ENCODE results near the gene COLQ. TPM values are rescaled to one million over a fixed set of nuclear protein-coding genes. Genes with fewer than 3 reads are reported as not detected.

COLQ gene
- polyA plus RNA-seq, 2 of the 4 experiments (the other 2 are of a cell fraction), result 0.71 to 1.1 TPM

GRCh38 chr3:15440891-15441290 lies 80.6 kb downstream of the COLQ start:
- FAIRE-seq, result no peak
- ChIA-PET CTCF (no interaction called here), POLR2A (no interaction called here)
- 83% methylated on average over 4 of the region's 4 CpGs for WGBS (ENCODE audit: missing lambda C conversion rate)
- ATAC-seq, result no peak
- Histone ChIP-seq H3K4me2 (no peak overlapping the region), H3K4me3 (no peak overlapping the region), H3K4me1 (no peaks in the 10 kb centered on the region), H3K9me3 (no peaks in the 10 kb centered on the region), H3K27ac (no peak overlapping the region)
- DNase-seq (ENCODE audit: low read depth in 1 of 2, low spot score in 1 of 2), result no peak
- TF ChIP-seq NPAS2 (CRISPR knock-in tag; IDR thresholded peaks at IDR 0.05; ENCODE audit: borderline replicate concordance) (no peak), KDM5A (IDR thresholded peaks at IDR 0.05) (no peak), RAD21 (conservative IDR thresholded peaks at IDR 0.05 in 1 of 2, IDR thresholded peaks at IDR 0.05 in 1 of 2) (no peak), PBX3 (IDR thresholded peaks at IDR 0.05) (no peak), RARB (CRISPR knock-in tag; IDR thresholded peaks at IDR 0.05) (no peak), REST (IDR thresholded peaks at IDR 0.05) (no peak), MAZ (IDR thresholded peaks at IDR 0.05; ENCODE audit: borderline replicate concordance, low read depth, low read length) (no peak), SMC3 (IDR thresholded peaks at IDR 0.05) (no peak), ZNF302 (CRISPR knock-in tag; IDR thresholded peaks at IDR 0.05) (no peak), FOSL2 (IDR thresholded peaks at IDR 0.05) (no peak), FOSL2 (CRISPR knock-in tag; IDR thresholded peaks at IDR 0.05) (no peak), RNF2 (IDR thresholded peaks at IDR 0.05; ENCODE audit: borderline replicate concordance, low read depth) (no peak), JUN (IDR thresholded peaks at IDR 0.05) (no peak), CBX8 (IDR thresholded peaks at IDR 0.05) (no peak), TP53 (CRISPR knock-in tag; IDR thresholded peaks at IDR 0.05) (no peak), HOXA7 (CRISPR knock-in tag; IDR thresholded peaks at IDR 0.05) (no peak), EHF (CRISPR knock-in tag; IDR thresholded peaks at IDR 0.05) (no peak), BHLHE40 (IDR thresholded peaks at IDR 0.05; ENCODE audit: low read depth, low read length) (no peak)
- TF ChIP-seq, protein P1, sequence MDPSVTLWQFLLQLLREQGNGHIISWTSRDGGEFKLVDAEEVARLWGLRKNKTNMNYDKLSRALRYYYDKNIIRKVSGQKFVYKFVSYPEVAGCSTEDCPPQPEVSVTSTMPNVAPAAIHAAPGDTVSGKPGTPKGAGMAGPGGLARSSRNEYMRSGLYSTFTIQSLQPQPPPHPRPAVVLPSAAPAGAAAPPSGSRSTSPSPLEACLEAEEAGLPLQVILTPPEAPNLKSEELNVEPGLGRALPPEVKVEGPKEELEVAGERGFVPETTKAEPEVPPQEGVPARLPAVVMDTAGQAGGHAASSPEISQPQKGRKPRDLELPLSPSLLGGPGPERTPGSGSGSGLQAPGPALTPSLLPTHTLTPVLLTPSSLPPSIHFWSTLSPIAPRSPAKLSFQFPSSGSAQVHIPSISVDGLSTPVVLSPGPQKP (IDR thresholded peaks at IDR 0.05; ENCODE audit: low read depth, low read length), result no peak
- TF ChIP-seq, protein P2, sequence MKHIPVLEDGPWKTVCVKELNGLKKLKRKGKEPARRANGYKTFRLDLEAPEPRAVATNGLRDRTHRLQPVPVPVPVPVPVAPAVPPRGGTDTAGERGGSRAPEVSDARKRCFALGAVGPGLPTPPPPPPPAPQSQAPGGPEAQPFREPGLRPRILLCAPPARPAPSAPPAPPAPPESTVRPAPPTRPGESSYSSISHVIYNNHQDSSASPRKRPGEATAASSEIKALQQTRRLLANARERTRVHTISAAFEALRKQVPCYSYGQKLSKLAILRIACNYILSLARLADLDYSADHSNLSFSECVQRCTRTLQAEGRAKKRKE (CRISPR knock-in tag; IDR thresholded peaks at IDR 0.05; ENCODE audit: low read depth), result no peak

- H3K27ac ChIP-seq, result no peak overlapping the region
- ChIA-PET CTCF (interaction anchor here (1.2 to 1.3 kb wide), 2 partner anchors 35 to 173 kb away, joined by 3 read pairs; no protein-coding TSS in a partner anchor), POLR2A (interaction anchor here (0.5 kb wide), 1 partner anchor 169 kb away, joined by 4 read pairs; no protein-coding TSS in a partner anchor)
- no peak overlapping the region for H3K4me3 ChIP-seq
- ATAC-seq (no peak), FAIRE-seq (no peak), DNase-seq (ENCODE audit: low read depth in 1 of 2, low spot score in 1 of 2) (no peak)
- TF ChIP-seq, protein P3, sequence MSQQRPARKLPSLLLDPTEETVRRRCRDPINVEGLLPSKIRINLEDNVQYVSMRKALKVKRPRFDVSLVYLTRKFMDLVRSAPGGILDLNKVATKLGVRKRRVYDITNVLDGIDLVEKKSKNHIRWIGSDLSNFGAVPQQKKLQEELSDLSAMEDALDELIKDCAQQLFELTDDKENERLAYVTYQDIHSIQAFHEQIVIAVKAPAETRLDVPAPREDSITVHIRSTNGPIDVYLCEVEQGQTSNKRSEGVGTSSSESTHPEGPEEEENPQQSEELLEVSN (IDR thresholded peaks at IDR 0.05; ENCODE audit: borderline replicate concordance, low read depth), result no peak
- TF ChIP-seq HOXA7 (CRISPR knock-in tag; IDR thresholded peaks at IDR 0.05) (no peak), FOSB (CRISPR knock-in tag; IDR thresholded peaks at IDR 0.05) (no peak), RARB (CRISPR knock-in tag; IDR thresholded peaks at IDR 0.05) (no peak), TP53 (CRISPR knock-in tag; IDR thresholded peaks at IDR 0.05) (no peak), ESRRA (IDR thresholded peaks at IDR 0.05; ENCODE audit: borderline replicate concordance, low read length) (no peak), TFCP2L1 (CRISPR knock-in tag; IDR thresholded peaks at IDR 0.05) (no peak), RCOR1 (IDR thresholded peaks at IDR 0.05; ENCODE audit: low read depth, low read length) (no peak), HOXB5 (CRISPR knock-in tag; IDR thresholded peaks at IDR 0.05) (no peak), ZSCAN20 (CRISPR knock-in tag; IDR thresholded peaks at IDR 0.05) (no peak), HEYL (CRISPR knock-in tag; IDR thresholded peaks at IDR 0.05) (no peak), HES2 (IDR thresholded peaks at IDR 0.05) (no peak), FOSL2 (IDR thresholded peaks at IDR 0.05) (no peak), FOSL2 (CRISPR knock-in tag; IDR thresholded peaks at IDR 0.05) (no peak), EHF (CRISPR knock-in tag; IDR thresholded peaks at IDR 0.05) (no peak), PHF8 (IDR thresholded peaks at IDR 0.05; ENCODE audit: borderline replicate concordance, low read depth) (no peak), RNF2 (IDR thresholded peaks at IDR 0.05; ENCODE audit: borderline replicate concordance, low read depth) (no peak), NFE2L2 (conservative IDR thresholded peaks at IDR 0.05; ENCODE audit: low read length) (no peak), MAFK (IDR thresholded peaks at IDR 0.05; ENCODE audit: partially characterized antibody) (no peak)
- no peaks in the 10 kb centered on the region for H3K4me1 ChIP-seq
- no peaks in the 10 kb centered on the region for H3K9me3 ChIP-seq
- H3K4me2 ChIP-seq, result no peak overlapping the region
Measured at GRCh38 chr3:15439476-15439875, 82.0 kb downstream of the COLQ start.
